Fibroblast of lung (primary cell): Measurements from ENCODE around the gene PPP4C. TPM values are rescaled to one million over a fixed set of nuclear protein-coding genes. Genes with fewer than 3 reads are reported as not detected.

Experiments
- DNase-seq, 2 donors: peaks; one replicate each; pipeline versions ENCODE4 v3.0.0 to v3.0.0-alpha.2; 2010; ENCODE audit warnings: low read depth in 2 of 2
- H2AFZ ChIP-seq: 2 replicates; pipeline ENCODE4 v1.5.1; 2012; ENCODE audit warnings: low read length, control low read depth, inconsistent platforms
- H3K27ac ChIP-seq: 2 replicates; pipeline ENCODE4 v1.5.1; 2011; ENCODE audit warnings: low read length, control low read depth; ENCODE audit not compliant: insufficient read depth
- H3K27me3 ChIP-seq: 2 replicates; pipeline ENCODE4 v1.5.1; 2011; ENCODE audit warnings: mild to moderate bottlenecking, low read length; ENCODE audit not compliant: control insufficient read depth, insufficient read depth
- H3K36me3 ChIP-seq: 2 replicates; pipeline ENCODE4 v1.5.1; 2011; ENCODE audit warnings: low read length; ENCODE audit not compliant: control insufficient read depth, insufficient read depth
- H3K4me1 ChIP-seq: 2 replicates; pipeline ENCODE4 v1.5.1; 2011; ENCODE audit warnings: low read length; ENCODE audit not compliant: control insufficient read depth, insufficient read depth; ENCODE audit errors: extremely low read depth
- H3K4me2 ChIP-seq: 2 replicates; pipeline ENCODE4 v1.5.1; 2011; ENCODE audit warnings: low read length, control low read depth; ENCODE audit not compliant: insufficient read depth; ENCODE audit errors: extremely low read depth
- H3K4me3 ChIP-seq, 4 experiments: fragments of 200-600 bp in 1 of 4; sonication (generic) in 1 of 4; replicated peaks in 1 of 4; 2 replicates each; pipeline ENCODE4 v1.5.1; 2011 to 2016; ENCODE audit warnings: low read length in 4 of 4, low read depth in 3 of 4, mild to moderate bottlenecking in 3 of 4, control low read depth in 2 of 4, inconsistent platforms in 1 of 4, mixed read lengths in 1 of 4; ENCODE audit not compliant: insufficient read depth in 1 of 4; ENCODE audit errors: control extremely low read depth in 1 of 4
- H3K79me2 ChIP-seq: 2 replicates; pipeline ENCODE4 v1.5.1; 2012; ENCODE audit warnings: mild to moderate bottlenecking, low read length, inconsistent platforms; ENCODE audit not compliant: control insufficient read depth, insufficient read depth
- H3K9ac ChIP-seq: 2 replicates; pipeline ENCODE4 v1.5.1; 2011; ENCODE audit warnings: mild to moderate bottlenecking, low read length, control low read depth; ENCODE audit not compliant: insufficient read depth
- H3K9me3 ChIP-seq: 2 replicates; pipeline ENCODE4 v1.5.1; 2012; ENCODE audit warnings: low read depth, low read length; ENCODE audit not compliant: control insufficient read depth, insufficient read depth
- H4K20me1 ChIP-seq: 2 replicates; pipeline ENCODE4 v1.5.1; 2011; ENCODE audit warnings: low read length; ENCODE audit not compliant: control insufficient read depth, insufficient read depth; ENCODE audit errors: extremely low read depth
- EZH2 ChIP-seq: IDR thresholded peaks from 2 replicates; pipeline ENCODE4 v1.5.1; 2012; ENCODE audit warnings: low read length, control low read depth, mild to moderate bottlenecking; ENCODE audit errors: missing control alignments
- polyA plus RNA-seq, 2 donors: library from polyadenylated mRNA; depleted of rRNA in 1 of 2; stranded (reverse) in 1 of 2; unstranded in 1 of 2; fragments of >200 nt; gene quantifications; 2 replicates each; pipeline ENCODE4 v1.2.1, GENCODE V29; 2011 to 2012; ENCODE audit warnings: missing spikeins in 1 of 2
- total RNA-seq: library from RNA; depleted of rRNA; stranded (reverse); fragments of >200 nt; gene quantifications from 2 replicates; pipeline ENCODE4 v1.2.1, GENCODE V29; 2014
- TF ChIP-seq, protein P1 (sequence below), 2 donors: IDR thresholded peaks in 1 of 2; conservative IDR thresholded peaks in 1 of 2; 1 replicate in 1 of 2; 2 replicates in 1 of 2; pipeline ENCODE4 v1.5.1; 2011 to 2012; ENCODE audit warnings: low read length in 2 of 2, control low read depth in 1 of 2, inconsistent platforms in 1 of 2, low read depth in 1 of 2, mild to moderate bottlenecking in 1 of 2

Gene PPP4C
- total and polyA plus RNA-seq, 2 donors (not counting 1 experiment from before 2014, with no cell fraction given) = 116 to 147 TPM

DNA sequence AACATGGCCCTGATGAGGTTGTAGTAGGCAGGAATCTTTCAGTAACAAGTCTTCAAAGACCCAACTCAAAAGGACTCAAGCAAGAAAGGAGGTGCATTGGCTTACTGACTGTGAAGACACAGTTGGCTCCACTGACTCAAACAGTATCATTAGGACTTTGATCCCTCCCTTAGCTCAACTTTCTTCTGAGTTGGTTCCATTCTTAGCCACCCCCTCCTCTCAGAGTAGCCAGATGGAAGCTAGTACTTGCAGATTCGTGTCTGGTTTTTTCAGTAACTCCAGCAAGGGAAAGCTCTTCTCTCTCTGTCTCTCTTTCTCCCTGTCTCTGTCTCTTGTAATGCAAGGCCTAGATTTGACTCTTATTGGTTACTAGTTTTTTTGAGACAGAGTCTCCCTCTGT lies 52.2 kb downstream of the PPP4C start:
- H3K27me3 ChIP-seq = no peaks in the 10 kb centered on the region
- H4K20me1 ChIP-seq = no peaks in the 10 kb centered on the region
- H2AFZ ChIP-seq = no peak overlapping the region
- no peak overlapping the region for H3K4me3 ChIP-seq
- no peaks in the 10 kb centered on the region for H3K36me3 ChIP-seq
- no peak overlapping the region for H3K27ac ChIP-seq
- TF ChIP-seq, protein P1, sequence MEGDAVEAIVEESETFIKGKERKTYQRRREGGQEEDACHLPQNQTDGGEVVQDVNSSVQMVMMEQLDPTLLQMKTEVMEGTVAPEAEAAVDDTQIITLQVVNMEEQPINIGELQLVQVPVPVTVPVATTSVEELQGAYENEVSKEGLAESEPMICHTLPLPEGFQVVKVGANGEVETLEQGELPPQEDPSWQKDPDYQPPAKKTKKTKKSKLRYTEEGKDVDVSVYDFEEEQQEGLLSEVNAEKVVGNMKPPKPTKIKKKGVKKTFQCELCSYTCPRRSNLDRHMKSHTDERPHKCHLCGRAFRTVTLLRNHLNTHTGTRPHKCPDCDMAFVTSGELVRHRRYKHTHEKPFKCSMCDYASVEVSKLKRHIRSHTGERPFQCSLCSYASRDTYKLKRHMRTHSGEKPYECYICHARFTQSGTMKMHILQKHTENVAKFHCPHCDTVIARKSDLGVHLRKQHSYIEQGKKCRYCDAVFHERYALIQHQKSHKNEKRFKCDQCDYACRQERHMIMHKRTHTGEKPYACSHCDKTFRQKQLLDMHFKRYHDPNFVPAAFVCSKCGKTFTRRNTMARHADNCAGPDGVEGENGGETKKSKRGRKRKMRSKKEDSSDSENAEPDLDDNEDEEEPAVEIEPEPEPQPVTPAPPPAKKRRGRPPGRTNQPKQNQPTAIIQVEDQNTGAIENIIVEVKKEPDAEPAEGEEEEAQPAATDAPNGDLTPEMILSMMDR (conservative IDR thresholded peaks at IDR 0.05 in 1 of 2, IDR thresholded peaks at IDR 0.05 in 1 of 2; ENCODE audit: low read depth in 1 of 2, low read length in 2 of 2) = no peak
- no peak for TF ChIP-seq EZH2
- H3K4me1 ChIP-seq = peaks cover 5% of the 10 kb centered on the region
- no peaks in the 10 kb centered on the region for H3K79me2 ChIP-seq
- no peak overlapping the region for H3K9ac ChIP-seq
- H3K4me2 ChIP-seq = no peak overlapping the region
- DNase-seq = no peak
- H3K9me3 ChIP-seq = no peaks in the 10 kb centered on the region

DNA sequence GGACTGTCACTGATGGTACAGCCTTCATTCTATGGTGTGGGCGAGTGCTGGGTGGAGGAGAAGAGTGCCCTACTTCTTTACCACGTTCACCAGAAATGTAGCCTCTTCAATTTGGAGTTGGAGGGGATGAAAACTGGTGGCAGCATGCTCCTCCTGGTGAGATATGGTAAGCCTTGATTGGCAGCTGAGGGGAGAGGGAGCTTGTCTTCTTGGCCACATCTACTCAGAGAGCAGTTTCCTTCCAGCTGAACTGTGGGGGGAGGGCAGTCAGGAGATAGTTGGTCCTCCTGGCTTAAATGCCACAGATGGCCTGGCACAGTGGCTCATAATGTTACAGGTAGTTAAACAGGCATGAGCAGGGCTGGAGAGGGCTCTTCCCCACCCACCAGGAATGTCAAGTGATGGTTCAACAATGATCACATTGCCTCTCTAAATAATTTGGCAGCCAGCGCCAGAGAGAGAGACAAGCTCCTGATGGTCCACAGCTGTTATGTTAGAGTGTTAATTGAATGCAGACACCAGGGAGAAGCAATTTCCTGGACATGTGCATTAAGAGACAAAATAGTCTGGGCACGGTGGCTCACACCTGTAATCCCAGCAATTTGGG lies 56.2 kb downstream of the PPP4C start:
- no peaks in the 10 kb centered on the region for H3K27me3 ChIP-seq
- H3K36me3 ChIP-seq = no peaks in the 10 kb centered on the region
- no peak for TF ChIP-seq EZH2
- TF ChIP-seq, protein P1 (conservative IDR thresholded peaks at IDR 0.05 in 1 of 2, IDR thresholded peaks at IDR 0.05 in 1 of 2; ENCODE audit: low read depth in 1 of 2, low read length in 2 of 2) = no peak
- H3K4me1 ChIP-seq = no peaks in the 10 kb centered on the region
- H3K27ac ChIP-seq = no peak overlapping the region
- no peak for DNase-seq
- H4K20me1 ChIP-seq = no peaks in the 10 kb centered on the region
- no peak overlapping the region for H3K4me3 ChIP-seq
- no peaks in the 10 kb centered on the region for H3K79me2 ChIP-seq
- no peaks in the 10 kb centered on the region for H3K9me3 ChIP-seq
- no peak overlapping the region for H3K4me2 ChIP-seq
- H2AFZ ChIP-seq = no peak overlapping the region
- no peak overlapping the region for H3K9ac ChIP-seq

DNA sequence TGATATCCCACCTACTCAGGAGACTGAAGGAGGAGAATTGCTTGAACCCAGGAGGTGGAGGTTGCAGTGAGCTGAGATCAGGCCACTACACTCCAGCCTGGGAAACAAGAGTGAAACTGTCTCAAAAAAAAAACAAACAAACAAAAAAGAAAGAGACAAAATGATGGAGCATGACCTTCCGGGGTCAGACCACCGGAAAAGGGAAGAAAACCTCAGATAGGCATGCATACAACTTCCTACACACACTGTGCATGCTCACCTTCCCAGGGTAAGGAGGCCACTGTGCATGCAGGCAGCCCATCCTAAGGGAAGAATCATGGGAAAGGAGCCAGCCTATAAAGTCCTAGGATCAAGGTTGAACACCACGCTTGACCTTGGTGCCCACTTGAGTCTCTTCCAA lies 56.8 kb downstream of the PPP4C start:
- H4K20me1 ChIP-seq = no peaks in the 10 kb centered on the region
- H3K9ac ChIP-seq = no peak overlapping the region
- H3K79me2 ChIP-seq = no peaks in the 10 kb centered on the region
- H3K27me3 ChIP-seq = no peaks in the 10 kb centered on the region
- H3K4me3 ChIP-seq = no peak overlapping the region
- no peak overlapping the region for H3K27ac ChIP-seq
- H3K36me3 ChIP-seq = no peaks in the 10 kb centered on the region
- H2AFZ ChIP-seq = no peak overlapping the region
- no peaks in the 10 kb centered on the region for H3K4me1 ChIP-seq
- H3K9me3 ChIP-seq = no peaks in the 10 kb centered on the region
- no peak for DNase-seq
- H3K4me2 ChIP-seq = no peak overlapping the region
- no peak for TF ChIP-seq EZH2
- TF ChIP-seq, protein P1 (conservative IDR thresholded peaks at IDR 0.05 in 1 of 2, IDR thresholded peaks at IDR 0.05 in 1 of 2; ENCODE audit: low read depth in 1 of 2, low read length in 2 of 2) = no peak

Other genes with a start within 250 kb of the PPP4C start
- gene CDIPT, start 212.8 kb upstream of the PPP4C start, total RNA-seq = 89.1 and 99.6 TPM in 2 replicates
- 78.1 and 84.9 TPM in 2 replicates for gene CDIPT, start 212.8 kb upstream of the PPP4C start, polyA plus RNA-seq
- gene SEZ6L2, start 176.4 kb upstream of the PPP4C start, total RNA-seq = 1.8 and 2.6 TPM in 2 replicates
- 0.80 and 1.2 TPM in 2 replicates for gene SEZ6L2, start 176.4 kb upstream of the PPP4C start, polyA plus RNA-seq
- 5.4 and 5.9 TPM in 2 replicates for gene ASPHD1, start 175.5 kb upstream of the PPP4C start, total RNA-seq
- 0.77 and 1.3 TPM in 2 replicates for gene ASPHD1, start 175.5 kb upstream of the PPP4C start, polyA plus RNA-seq
- gene KCTD13, start 149.8 kb upstream of the PPP4C start, total RNA-seq = 4.6 and 6.3 TPM in 2 replicates
- 5.7 and 5.9 TPM in 2 replicates for gene KCTD13, start 149.8 kb upstream of the PPP4C start, polyA plus RNA-seq
- 80.6 and 100 TPM in 2 replicates for gene TMEM219, start 113.9 kb upstream of the PPP4C start, total RNA-seq
- gene TMEM219, start 113.9 kb upstream of the PPP4C start, polyA plus RNA-seq = 79.4 and 86.3 TPM in 2 replicates
- gene TAOK2, start 102.1 kb upstream of the PPP4C start, total RNA-seq = 36.5 and 41.3 TPM in 2 replicates
- 12.3 and 14.3 TPM in 2 replicates for gene TAOK2, start 102.1 kb upstream of the PPP4C start, polyA plus RNA-seq
- gene HIRIP3, start 80.4 kb upstream of the PPP4C start, total RNA-seq = 5.6 and 7.9 TPM in 2 replicates
- gene HIRIP3, start 80.4 kb upstream of the PPP4C start, polyA plus RNA-seq = 3.0 and 7.2 TPM in 2 replicates
- 16.3 and 18.5 TPM in 2 replicates for gene INO80E, start 79.8 kb upstream of the PPP4C start, total RNA-seq
- gene INO80E, start 79.8 kb upstream of the PPP4C start, polyA plus RNA-seq = 21.9 and 37.1 TPM in 2 replicates
- gene DOC2A, start 65.0 kb upstream of the PPP4C start, total RNA-seq = 0.26 and 0.33 TPM in 2 replicates
- 0.03 TPM in 1 of 2 replicates, not detected in the other for gene DOC2A, start 65.0 kb upstream of the PPP4C start, polyA plus RNA-seq
- gene C16orf92, start 52.8 kb upstream of the PPP4C start, total RNA-seq = not detected in 2 replicates
- not detected in 2 replicates for gene C16orf92, start 52.8 kb upstream of the PPP4C start, polyA plus RNA-seq
- gene TLCD3B, start 44.7 kb upstream of the PPP4C start, total RNA-seq = not detected in 2 replicates
- gene TLCD3B, start 44.7 kb upstream of the PPP4C start, polyA plus RNA-seq = 0.11 TPM in 1 of 2 replicates, not detected in the other
- 461 and 474 TPM in 2 replicates for gene ALDOA, start 10.2 kb upstream of the PPP4C start, total RNA-seq
- 1,015 and 1,066 TPM in 2 replicates for gene ALDOA, start 10.2 kb upstream of the PPP4C start, polyA plus RNA-seq
- gene TBX6, start 15.9 kb downstream of the PPP4C start, total RNA-seq = 0.26 and 0.33 TPM in 2 replicates
- gene TBX6, start 15.9 kb downstream of the PPP4C start, polyA plus RNA-seq = not detected in 2 replicates
- 16.0 and 19.5 TPM in 2 replicates for gene YPEL3, start 20.2 kb downstream of the PPP4C start, total RNA-seq
- 11.9 and 21.4 TPM in 2 replicates for gene YPEL3, start 20.2 kb downstream of the PPP4C start, polyA plus RNA-seq
- 1.0 and 1.2 TPM in 2 replicates for gene GDPD3, start 37.5 kb downstream of the PPP4C start, total RNA-seq
- gene GDPD3, start 37.5 kb downstream of the PPP4C start, polyA plus RNA-seq = 1.2 and 1.3 TPM in 2 replicates
- 32.1 and 48.7 TPM in 2 replicates for gene MAPK3, start 47.2 kb downstream of the PPP4C start, total RNA-seq
- 167 and 264 TPM in 2 replicates for gene MAPK3, start 47.2 kb downstream of the PPP4C start, polyA plus RNA-seq
- 0.17 and 0.26 TPM in 2 replicates for gene CORO1A, start 107.6 kb downstream of the PPP4C start, total RNA-seq
- gene CORO1A, start 107.6 kb downstream of the PPP4C start, polyA plus RNA-seq = 0.85 and 2.6 TPM in 2 replicates
- 12.6 and 18.0 TPM in 2 replicates for gene BOLA2B, start 117.7 kb downstream of the PPP4C start, total RNA-seq
- gene BOLA2B, start 117.7 kb downstream of the PPP4C start, polyA plus RNA-seq = 47.4 and 79.2 TPM in 2 replicates
- 18.2 and 19.2 TPM in 2 replicates for gene SLX1A, start 117.9 kb downstream of the PPP4C start, total RNA-seq
- 3.9 and 11.5 TPM in 2 replicates for gene SLX1A, start 117.9 kb downstream of the PPP4C start, polyA plus RNA-seq
- 2.1 and 2.8 TPM in 2 replicates for gene SULT1A3, start 123.3 kb downstream of the PPP4C start, total RNA-seq
- 3.1 and 4.1 TPM in 2 replicates for gene SULT1A3, start 123.3 kb downstream of the PPP4C start, polyA plus RNA-seq
- 1.3 and 3.0 TPM in 2 replicates for gene NPIPB13, start 172.5 kb downstream of the PPP4C start, total RNA-seq
- gene NPIPB13, start 172.5 kb downstream of the PPP4C start, polyA plus RNA-seq = 0.33 and 0.62 TPM in 2 replicates